ENCODE data around the gene CPT2.

CPT2 gene

DNA sequence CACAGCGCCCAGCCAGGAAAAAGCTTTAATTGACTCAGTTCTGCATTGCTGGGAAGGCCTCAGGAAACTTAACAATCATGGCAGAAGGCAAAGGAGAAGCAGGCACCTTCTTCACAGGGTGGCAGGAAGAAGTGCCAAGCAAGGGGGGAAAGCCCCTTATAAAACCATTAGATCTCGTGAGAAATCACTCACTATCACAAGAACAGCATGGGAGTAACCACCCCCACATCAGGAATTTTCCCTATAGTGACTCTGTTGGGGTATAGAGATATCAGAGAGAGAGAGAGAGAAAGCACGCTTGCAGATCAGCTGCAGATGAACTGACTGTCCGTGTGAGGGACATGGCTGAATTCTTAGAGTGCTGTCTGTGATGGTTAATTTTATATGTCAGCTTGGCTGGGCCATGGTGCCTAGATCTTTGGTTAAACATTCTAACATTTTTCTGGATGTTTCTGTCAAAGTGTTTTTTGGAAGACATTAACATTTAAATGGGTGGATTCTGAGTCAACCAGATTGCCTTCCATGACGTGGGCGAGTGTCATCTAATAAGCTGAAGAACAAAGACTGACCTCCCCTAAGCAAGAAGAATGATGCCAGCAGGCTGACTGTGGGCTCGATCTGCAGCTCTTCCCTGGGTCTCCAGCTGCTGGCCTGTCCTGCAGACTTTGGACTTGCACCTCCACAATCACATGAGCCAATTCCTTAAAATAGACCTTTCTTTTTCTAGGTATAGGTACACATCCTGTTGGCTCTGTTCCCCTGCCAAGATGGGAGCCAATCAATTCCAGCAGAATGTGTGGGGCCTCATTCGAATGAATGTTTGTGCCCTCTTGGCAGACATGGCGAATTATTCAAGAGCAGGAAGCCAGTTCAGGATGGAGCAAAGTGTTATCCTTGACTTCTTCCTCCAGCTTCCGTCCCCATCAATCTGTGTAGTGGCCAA, 21.4 kb upstream of the CPT2 start:
- no peaks in the 10 kb centered on the region for H3K9me3 Mint-ChIP-seq
- H3K4me3 Mint-ChIP-seq: no peak overlapping the region
- H3K36me3 Mint-ChIP-seq (ENCODE audit: low read depth): no peaks in the 10 kb centered on the region
- no peaks in the 10 kb centered on the region for H3K4me1 Mint-ChIP-seq
- TF ChIP-seq, protein P1, sequence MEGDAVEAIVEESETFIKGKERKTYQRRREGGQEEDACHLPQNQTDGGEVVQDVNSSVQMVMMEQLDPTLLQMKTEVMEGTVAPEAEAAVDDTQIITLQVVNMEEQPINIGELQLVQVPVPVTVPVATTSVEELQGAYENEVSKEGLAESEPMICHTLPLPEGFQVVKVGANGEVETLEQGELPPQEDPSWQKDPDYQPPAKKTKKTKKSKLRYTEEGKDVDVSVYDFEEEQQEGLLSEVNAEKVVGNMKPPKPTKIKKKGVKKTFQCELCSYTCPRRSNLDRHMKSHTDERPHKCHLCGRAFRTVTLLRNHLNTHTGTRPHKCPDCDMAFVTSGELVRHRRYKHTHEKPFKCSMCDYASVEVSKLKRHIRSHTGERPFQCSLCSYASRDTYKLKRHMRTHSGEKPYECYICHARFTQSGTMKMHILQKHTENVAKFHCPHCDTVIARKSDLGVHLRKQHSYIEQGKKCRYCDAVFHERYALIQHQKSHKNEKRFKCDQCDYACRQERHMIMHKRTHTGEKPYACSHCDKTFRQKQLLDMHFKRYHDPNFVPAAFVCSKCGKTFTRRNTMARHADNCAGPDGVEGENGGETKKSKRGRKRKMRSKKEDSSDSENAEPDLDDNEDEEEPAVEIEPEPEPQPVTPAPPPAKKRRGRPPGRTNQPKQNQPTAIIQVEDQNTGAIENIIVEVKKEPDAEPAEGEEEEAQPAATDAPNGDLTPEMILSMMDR (IDR thresholded peaks at IDR 0.05; ENCODE audit: unreplicated experiment in 3 of 3): no peak
- no peak overlapping the region for H3K27ac Mint-ChIP-seq
- H3K27me3 Mint-ChIP-seq (ENCODE audit: low read depth): peaks cover 11% of the 10 kb centered on the region

DNA sequence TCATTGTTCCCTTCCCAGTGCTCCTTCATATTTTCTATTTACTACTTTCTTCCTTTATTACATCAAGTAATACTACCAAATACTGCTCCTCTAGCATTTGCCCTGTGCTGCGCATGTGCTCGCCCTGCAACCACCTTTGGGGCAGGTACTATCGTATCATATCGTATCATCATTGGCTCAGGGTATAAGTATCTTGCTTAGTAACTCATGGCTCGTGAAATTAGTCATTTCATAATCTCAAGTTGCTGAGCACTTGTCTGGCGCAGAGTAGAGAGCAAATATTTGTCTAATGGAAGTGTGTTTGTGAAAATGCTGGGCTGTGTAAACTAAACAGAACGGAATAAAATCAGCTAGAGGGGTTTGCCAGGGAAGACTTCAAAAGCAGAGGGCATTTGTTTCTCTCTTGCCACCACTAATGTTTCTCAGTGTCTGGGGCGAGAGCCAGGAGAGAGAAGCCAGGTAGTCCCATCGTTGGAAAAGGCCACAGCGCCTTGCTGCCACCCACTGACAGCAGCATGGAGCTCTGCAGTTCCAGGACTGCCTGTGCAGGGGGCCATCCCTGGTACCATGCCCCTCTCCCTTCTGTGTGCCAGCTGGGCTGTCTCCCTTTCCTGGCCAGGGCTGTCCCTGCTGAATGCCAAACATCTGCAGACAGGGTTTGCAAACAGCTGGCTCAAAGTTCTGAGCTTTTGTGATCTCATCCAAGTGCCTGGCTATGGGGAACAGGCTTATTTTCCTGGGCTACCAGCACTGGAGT, 20.0 kb upstream of the CPT2 start:
- Mint-ChIP-seq H3K4me3 (no peak overlapping the region), H3K4me1 (no peaks in the 10 kb centered on the region), H3K9me3 (no peaks in the 10 kb centered on the region), H3K27ac (no peak overlapping the region), H3K27me3 (ENCODE audit: low read depth) (peaks cover 11% of the 10 kb centered on the region), H3K36me3 (ENCODE audit: low read depth) (no peaks in the 10 kb centered on the region)
- TF ChIP-seq, protein P1 (IDR thresholded peaks at IDR 0.05; ENCODE audit: unreplicated experiment in 3 of 3): no peak

DNA sequence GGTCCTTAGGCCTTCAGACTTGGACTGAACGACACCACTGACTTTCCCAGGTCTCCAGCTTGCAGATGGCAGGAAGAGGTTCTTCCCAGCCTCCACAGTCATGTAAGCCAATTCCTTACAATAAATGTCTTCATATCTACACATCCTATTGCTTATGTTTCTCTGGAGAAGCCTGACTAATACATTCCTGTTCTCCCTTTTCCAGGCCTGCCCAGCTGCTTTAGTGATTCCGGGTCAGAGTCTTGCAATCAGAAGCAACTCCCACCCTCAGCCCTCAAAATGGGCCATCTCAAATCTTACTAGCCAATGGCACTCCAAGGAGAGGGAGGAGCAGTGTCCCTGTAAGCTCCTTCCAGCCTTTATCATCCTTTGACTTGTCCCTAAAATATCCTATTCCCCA, 16.4 kb upstream of the CPT2 start:
- no peak overlapping the region for H3K4me3 Mint-ChIP-seq

DNA sequence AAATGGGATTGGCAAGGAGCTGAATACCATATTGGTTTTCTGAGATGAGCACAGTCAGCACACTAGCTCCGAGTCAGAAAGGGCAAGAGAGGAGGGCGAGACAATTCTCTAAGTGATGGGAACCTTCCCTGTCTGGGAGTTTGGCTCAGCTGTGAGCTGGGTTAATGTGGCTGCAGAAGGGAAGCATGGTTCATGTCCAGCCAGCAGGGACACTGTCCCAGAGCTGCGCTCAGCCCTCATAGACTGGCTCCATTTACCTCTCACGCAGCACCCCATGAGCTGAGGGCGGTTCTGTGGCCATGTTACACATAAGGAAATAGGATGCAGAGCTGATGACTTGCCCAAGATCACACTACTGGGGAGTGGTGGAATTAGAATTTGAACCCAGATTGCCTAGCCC, 15.7 kb upstream of the CPT2 start:
- TF ChIP-seq, protein P1 (IDR thresholded peaks at IDR 0.05; ENCODE audit: unreplicated experiment in 3 of 3): no peak
- no peak overlapping the region for H3K4me3 Mint-ChIP-seq
- no peaks in the 10 kb centered on the region for H3K9me3 Mint-ChIP-seq
- no peak overlapping the region for H3K27ac Mint-ChIP-seq
- no peaks in the 10 kb centered on the region for H3K27me3 Mint-ChIP-seq (ENCODE audit: low read depth)
- no peaks in the 10 kb centered on the region for H3K36me3 Mint-ChIP-seq (ENCODE audit: low read depth)
- H3K4me1 Mint-ChIP-seq: no peaks in the 10 kb centered on the region

More for the DNA sequence above, 16.4 kb upstream of the CPT2 start:
- TF ChIP-seq, protein P1 (IDR thresholded peaks at IDR 0.05; ENCODE audit: unreplicated experiment in 3 of 3): no peak
- no peak overlapping the region for H3K27ac Mint-ChIP-seq
- no peaks in the 10 kb centered on the region for H3K4me1 Mint-ChIP-seq
- H3K27me3 Mint-ChIP-seq (ENCODE audit: low read depth): no peaks in the 10 kb centered on the region
- no peaks in the 10 kb centered on the region for H3K9me3 Mint-ChIP-seq
- H3K36me3 Mint-ChIP-seq (ENCODE audit: low read depth): no peaks in the 10 kb centered on the region

DNA sequence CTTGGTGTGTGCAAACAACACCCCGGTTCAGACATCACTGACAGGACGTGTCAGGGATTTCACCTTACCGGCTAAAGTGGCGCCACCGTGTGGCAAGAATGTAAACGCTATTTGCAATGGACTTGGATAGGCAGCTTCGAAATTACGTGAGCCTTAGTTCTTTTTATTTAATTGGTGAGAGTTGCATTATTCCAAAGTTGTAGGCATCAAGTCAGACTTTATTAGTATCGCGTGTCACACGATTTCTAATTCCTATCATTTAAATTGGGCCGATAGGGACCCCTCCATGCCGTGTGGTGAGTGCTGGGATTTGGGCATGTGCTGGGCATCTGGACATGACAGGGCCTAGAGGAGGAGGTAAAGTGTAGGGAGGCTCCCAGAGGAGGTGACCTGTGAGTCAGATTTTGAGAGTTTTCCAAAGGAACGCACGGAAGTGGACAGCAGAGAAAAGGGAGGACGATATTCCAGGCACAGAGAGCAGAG, 14.5 kb upstream of the CPT2 start:
- Mint-ChIP-seq H3K27ac (no peak overlapping the region), H3K9me3 (no peaks in the 10 kb centered on the region), H3K4me1 (no peaks in the 10 kb centered on the region), H3K36me3 (ENCODE audit: low read depth) (no peaks in the 10 kb centered on the region), H3K4me3 (no peak overlapping the region), H3K27me3 (ENCODE audit: low read depth) (no peaks in the 10 kb centered on the region)
- TF ChIP-seq, protein P1 (IDR thresholded peaks at IDR 0.05; ENCODE audit: unreplicated experiment in 3 of 3): peak; percentile 80 to 88 (median 86)

Data from nephron (organoid).